ENCODE results near the gene CLSTN1. TPM values are rescaled to one million over a fixed set of nuclear protein-coding genes. Genes with fewer than 3 reads are reported as not detected.

CLSTN1 gene
- total and polyA plus RNA-seq, 2 of the 13 experiments (the other 11 are each of a cell fraction or from before 2014, with no cell fraction given), result 19.7 to 29.8 TPM

DNA sequence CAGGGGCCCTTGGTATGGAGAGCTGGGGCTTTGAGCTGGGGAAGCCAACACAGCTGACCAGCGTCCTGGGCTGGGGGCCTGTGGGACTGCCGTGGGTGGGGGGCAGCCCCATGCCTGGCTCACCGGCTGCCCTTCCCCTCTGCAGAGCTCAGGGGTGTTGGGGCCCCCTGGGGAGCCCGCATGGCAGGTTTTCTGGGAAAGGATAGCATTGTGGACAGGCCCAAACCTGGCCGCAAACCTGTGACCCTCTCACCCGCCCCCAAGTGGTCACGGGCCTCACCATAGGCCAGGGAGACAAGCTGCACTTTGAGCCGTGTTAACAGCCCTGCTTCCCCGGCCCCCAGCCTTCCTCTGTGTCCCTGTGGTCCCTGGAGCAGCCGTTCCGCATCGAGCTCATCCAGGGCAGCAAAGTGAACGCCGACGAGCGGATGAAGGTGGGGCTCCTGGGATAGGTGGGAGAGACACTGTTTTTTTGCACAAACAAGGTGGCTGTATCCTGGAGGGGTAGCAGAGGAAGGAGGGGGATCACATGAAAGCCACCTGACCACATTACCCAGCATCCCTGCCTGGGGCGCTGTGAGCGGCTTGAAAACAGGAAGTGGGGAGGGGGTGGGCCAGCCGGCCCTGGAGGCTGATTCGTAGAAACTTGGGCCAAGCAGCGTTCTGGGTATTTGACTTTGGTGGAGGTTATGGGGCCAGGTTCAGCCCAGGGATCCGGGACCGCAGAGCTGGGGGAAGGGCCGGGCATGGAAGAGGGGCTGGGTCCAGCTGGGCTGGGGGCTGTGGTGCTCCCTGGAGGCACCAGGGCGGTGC is 106.4 kb downstream of the CLSTN1 start (continued):
- TF ChIP-seq, protein P1, sequence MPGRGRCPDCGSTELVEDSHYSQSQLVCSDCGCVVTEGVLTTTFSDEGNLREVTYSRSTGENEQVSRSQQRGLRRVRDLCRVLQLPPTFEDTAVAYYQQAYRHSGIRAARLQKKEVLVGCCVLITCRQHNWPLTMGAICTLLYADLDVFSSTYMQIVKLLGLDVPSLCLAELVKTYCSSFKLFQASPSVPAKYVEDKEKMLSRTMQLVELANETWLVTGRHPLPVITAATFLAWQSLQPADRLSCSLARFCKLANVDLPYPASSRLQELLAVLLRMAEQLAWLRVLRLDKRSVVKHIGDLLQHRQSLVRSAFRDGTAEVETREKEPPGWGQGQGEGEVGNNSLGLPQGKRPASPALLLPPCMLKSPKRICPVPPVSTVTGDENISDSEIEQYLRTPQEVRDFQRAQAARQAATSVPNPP (CRISPR knock-in tag; IDR thresholded peaks at IDR 0.05), result 0 out of 2 replicates have a peak, but pooled peaks have one; percentile 55
- TF ChIP-seq BCL6 (CRISPR knock-in tag; IDR thresholded peaks at IDR 0.05) (0 out of 2 replicates have a peak, but pooled peaks have one; percentile 18), HNRNPLL (IDR thresholded peaks at IDR 0.05; ENCODE audit: low read depth, low read length, poor library complexity, severe bottlenecking) (peak; percentile 35), ZFY (CRISPR knock-in tag; IDR thresholded peaks at IDR 0.05) (peak; percentile 86), ZNF547 (CRISPR knock-in tag; IDR thresholded peaks at IDR 0.05) (peak; percentile 34; the same call in 1 of the 2 replicates), KDM2A (CRISPR knock-in tag; IDR thresholded peaks at IDR 0.05; ENCODE audit: borderline replicate concordance, low read depth) (peak; percentile 72; the same call in 1 of the 2 replicates), FOXP1 (IDR thresholded peaks at IDR 0.05) (no peak), FOXP1 (CRISPR knock-in tag; IDR thresholded peaks at IDR 0.05) (peak; percentile 63), KAT8 (CRISPR knock-in tag; IDR thresholded peaks at IDR 0.05) (peak; percentile 95), ZNF768 (CRISPR knock-in tag; IDR thresholded peaks at IDR 0.05) (no peak), ATF7-NPFF (CRISPR knock-in tag; IDR thresholded peaks at IDR 0.05; ENCODE audit: low read depth) (peak; percentile 68; the same call in 1 of the 2 replicates), TOPORS (CRISPR knock-in tag; IDR thresholded peaks at IDR 0.05) (no peak; the same call in 1 of the 2 replicates)
- TF ChIP-seq, protein P2, sequence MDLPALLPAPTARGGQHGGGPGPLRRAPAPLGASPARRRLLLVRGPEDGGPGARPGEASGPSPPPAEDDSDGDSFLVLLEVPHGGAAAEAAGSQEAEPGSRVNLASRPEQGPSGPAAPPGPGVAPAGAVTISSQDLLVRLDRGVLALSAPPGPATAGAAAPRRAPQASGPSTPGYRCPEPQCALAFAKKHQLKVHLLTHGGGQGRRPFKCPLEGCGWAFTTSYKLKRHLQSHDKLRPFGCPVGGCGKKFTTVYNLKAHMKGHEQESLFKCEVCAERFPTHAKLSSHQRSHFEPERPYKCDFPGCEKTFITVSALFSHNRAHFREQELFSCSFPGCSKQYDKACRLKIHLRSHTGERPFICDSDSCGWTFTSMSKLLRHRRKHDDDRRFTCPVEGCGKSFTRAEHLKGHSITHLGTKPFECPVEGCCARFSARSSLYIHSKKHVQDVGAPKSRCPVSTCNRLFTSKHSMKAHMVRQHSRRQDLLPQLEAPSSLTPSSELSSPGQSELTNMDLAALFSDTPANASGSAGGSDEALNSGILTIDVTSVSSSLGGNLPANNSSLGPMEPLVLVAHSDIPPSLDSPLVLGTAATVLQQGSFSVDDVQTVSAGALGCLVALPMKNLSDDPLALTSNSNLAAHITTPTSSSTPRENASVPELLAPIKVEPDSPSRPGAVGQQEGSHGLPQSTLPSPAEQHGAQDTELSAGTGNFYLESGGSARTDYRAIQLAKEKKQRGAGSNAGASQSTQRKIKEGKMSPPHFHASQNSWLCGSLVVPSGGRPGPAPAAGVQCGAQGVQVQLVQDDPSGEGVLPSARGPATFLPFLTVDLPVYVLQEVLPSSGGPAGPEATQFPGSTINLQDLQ (CRISPR knock-in tag; IDR thresholded peaks at IDR 0.05), result no peak
- TF ChIP-seq, protein P3, sequence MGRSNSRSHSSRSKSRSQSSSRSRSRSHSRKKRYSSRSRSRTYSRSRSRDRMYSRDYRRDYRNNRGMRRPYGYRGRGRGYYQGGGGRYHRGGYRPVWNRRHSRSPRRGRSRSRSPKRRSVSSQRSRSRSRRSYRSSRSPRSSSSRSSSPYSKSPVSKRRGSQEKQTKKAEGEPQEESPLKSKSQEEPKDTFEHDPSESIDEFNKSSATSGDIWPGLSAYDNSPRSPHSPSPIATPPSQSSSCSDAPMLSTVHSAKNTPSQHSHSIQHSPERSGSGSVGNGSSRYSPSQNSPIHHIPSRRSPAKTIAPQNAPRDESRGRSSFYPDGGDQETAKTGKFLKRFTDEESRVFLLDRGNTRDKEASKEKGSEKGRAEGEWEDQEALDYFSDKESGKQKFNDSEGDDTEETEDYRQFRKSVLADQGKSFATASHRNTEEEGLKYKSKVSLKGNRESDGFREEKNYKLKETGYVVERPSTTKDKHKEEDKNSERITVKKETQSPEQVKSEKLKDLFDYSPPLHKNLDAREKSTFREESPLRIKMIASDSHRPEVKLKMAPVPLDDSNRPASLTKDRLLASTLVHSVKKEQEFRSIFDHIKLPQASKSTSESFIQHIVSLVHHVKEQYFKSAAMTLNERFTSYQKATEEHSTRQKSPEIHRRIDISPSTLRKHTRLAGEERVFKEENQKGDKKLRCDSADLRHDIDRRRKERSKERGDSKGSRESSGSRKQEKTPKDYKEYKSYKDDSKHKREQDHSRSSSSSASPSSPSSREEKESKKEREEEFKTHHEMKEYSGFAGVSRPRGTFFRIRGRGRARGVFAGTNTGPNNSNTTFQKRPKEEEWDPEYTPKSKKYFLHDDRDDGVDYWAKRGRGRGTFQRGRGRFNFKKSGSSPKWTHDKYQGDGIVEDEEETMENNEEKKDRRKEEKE (IDR thresholded peaks at IDR 0.05), result no peak
- TF ChIP-seq, protein P4, sequence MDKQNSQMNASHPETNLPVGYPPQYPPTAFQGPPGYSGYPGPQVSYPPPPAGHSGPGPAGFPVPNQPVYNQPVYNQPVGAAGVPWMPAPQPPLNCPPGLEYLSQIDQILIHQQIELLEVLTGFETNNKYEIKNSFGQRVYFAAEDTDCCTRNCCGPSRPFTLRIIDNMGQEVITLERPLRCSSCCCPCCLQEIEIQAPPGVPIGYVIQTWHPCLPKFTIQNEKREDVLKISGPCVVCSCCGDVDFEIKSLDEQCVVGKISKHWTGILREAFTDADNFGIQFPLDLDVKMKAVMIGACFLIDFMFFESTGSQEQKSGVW (CRISPR knock-in tag; IDR thresholded peaks at IDR 0.05; ENCODE audit: borderline replicate concordance), result no peak

All from HepG2 (cell line).